ENCODE data around the gene PNKD.

The PNKD gene

DNA sequence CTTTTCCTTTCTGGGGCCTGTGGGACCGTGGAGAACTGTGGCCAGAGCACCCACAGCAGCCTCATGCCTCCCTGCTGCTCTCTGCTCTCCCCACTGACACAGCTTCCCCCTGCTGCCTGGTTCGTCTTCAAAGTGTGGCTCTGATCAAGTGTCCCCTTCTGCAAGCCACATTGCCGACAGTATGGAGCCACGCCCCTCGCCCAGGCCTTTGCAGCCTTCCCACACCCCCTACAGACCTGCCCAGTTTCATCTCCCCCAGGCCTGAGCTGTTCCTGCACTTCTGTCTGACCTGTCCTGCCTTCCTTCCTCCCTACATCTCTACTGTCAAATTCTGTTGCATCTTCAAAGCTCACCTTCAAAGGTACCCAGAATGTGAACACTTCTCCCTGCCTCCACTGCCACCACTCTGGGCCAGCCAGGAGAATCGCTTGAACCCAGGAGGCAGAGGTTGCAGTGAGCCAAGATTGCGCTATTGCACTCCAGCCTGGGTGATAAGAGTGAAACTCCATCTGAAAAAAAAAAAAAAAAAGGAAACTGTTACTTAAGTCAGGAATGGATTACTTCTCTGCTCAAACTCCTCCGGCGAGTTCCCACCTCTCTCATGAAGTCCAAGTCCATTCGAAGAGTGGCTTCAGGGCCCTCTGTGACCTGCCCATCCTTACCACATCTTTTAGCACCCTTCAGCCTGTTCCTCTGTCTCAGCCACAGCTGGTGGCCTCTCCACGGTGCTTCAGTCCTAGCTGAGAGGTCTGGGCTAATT, 57.3 kb downstream of the PNKD start:
- DNase-seq (ENCODE audit: low read depth): no peak
- TF ChIP-seq, protein P1, sequence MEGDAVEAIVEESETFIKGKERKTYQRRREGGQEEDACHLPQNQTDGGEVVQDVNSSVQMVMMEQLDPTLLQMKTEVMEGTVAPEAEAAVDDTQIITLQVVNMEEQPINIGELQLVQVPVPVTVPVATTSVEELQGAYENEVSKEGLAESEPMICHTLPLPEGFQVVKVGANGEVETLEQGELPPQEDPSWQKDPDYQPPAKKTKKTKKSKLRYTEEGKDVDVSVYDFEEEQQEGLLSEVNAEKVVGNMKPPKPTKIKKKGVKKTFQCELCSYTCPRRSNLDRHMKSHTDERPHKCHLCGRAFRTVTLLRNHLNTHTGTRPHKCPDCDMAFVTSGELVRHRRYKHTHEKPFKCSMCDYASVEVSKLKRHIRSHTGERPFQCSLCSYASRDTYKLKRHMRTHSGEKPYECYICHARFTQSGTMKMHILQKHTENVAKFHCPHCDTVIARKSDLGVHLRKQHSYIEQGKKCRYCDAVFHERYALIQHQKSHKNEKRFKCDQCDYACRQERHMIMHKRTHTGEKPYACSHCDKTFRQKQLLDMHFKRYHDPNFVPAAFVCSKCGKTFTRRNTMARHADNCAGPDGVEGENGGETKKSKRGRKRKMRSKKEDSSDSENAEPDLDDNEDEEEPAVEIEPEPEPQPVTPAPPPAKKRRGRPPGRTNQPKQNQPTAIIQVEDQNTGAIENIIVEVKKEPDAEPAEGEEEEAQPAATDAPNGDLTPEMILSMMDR (IDR thresholded peaks at IDR 0.05; ENCODE audit: control insufficient read depth, insufficient read depth, low read depth, low read length, missing control alignments): no peak
- H3K4me3 ChIP-seq (ENCODE audit: control insufficient read depth, low read depth, low read length): no peak overlapping the region

DNA sequence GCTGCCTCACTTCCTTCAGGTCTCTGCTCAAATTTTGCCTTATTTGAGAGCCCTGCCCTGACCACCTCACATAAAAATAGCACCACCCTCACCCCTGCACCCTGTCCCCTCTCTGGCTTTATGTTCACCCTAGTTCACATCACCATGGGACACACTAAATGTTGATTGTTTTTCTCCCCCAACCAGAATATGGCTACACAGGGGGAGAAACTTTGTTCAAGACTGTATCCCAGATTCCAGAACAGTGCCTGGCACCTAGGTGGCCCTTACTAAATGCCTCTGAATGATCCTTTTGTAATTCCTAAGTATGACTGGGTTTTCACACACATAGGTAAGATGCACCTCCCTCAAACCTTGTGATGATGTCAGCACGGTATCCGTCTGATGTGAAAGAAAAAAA, 58.0 kb downstream of the PNKD start:
- no peak for DNase-seq (ENCODE audit: low read depth)
- TF ChIP-seq, protein P1 (IDR thresholded peaks at IDR 0.05; ENCODE audit: control insufficient read depth, insufficient read depth, low read depth, low read length, missing control alignments): no peak
- no peak overlapping the region for H3K4me3 ChIP-seq (ENCODE audit: control insufficient read depth, low read depth, low read length)

DNA sequence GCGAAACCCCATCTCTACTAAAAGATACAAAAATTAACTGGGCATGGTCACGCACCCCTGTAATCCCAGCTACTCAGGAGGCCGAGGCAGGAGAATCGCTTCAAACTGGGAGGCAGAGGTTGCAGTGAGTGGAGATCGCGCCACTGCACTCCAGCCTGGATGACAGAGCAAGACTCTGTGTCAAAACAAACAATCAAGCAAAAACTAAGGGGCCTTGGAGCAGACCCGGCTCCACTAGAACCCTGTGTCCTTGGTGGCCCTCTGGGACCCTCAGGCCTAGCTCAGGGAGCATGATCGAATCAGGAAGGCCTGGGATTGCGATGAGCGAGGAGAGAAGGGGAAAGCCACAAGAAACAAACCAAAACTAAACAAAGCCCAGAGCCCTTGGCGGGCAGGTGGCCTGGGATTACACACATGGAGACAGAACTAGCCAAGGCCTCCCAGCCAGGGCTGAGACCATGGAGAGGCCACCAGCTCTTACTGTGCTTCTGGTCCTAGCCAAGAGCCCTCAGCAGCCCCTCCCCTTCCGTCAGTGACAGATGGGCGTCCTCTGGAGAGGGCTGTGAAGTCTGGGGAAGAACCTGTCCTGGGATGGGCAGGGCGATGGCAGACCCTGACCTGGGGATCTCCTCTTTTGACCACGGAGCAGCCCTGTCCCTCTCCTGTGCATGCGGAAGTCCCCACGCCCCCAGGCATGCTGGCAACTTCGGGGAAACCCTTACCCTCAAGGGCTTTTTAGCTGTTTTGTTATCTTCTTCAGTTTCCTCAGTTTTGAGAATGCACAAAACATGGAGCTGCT, 58.9 kb downstream of the PNKD start:
- TF ChIP-seq, protein P1 (IDR thresholded peaks at IDR 0.05; ENCODE audit: control insufficient read depth, insufficient read depth, low read depth, low read length, missing control alignments): no peak
- no peak overlapping the region for H3K4me3 ChIP-seq (ENCODE audit: control insufficient read depth, low read depth, low read length)
- DNase-seq (ENCODE audit: low read depth): no peak

DNA sequence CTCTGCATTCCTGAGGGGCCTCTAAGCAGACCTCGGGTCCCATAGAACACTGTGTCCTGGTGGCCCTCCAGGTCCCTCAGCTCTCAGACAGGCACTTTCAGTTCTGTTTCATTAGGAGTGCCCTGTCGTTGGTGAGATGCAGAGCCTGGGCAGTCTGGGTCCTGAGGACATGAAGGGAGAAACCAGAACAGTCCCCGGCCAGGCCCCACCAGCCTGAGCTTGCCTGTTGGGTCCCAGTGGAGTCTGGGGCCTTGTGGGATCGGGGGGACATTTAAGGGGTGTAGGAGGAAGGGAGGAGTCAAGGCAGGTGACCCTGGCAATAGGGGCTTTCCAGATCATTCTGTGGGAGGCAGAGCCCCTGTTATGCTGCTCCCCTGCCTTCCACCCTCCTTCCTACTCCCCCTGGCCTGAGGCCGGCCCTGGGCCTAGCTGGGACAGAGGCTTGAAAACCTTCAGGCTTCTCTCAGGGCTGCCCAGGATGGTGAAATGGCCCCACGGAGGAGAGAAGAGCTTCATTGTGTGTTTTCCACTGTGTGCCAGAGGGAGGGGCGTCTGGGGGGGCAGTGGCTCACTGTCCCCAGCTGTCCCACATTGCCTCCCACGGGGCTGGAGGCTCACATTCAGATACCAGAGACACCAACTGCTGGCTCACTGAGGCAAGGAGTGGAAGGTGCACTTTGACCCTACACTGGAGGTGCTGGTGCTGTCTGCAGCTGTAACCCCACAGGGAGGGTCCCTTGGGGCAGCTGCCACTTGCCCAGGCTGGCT, 59.7 kb downstream of the PNKD start:
- no peak overlapping the region for H3K4me3 ChIP-seq (ENCODE audit: control insufficient read depth, low read depth, low read length)
- TF ChIP-seq, protein P1 (IDR thresholded peaks at IDR 0.05; ENCODE audit: control insufficient read depth, insufficient read depth, low read depth, low read length, missing control alignments): no peak
- DNase-seq (ENCODE audit: low read depth): no peak

DNA sequence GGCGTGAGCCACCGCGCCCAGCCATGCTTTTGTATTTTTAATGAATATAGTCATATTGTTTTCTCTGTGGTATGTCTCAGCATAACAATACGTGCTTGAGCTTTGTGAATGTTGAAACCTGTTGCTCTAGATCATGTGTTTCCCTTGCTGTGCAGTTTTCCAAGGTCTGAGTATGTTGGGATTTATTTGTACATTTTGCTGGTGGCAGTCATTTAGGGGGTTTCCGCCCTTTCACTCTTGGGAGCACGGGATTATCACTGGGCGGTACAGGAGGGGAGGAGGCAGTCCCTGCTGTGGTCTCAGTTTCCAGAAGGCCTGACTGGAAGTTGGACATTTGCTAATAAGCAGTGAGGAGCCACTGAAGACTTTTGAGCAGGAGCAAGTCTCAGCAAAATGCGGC, 61.4 kb downstream of the PNKD start:
- TF ChIP-seq, protein P1 (IDR thresholded peaks at IDR 0.05; ENCODE audit: control insufficient read depth, insufficient read depth, low read depth, low read length, missing control alignments): no peak
- no peak overlapping the region for H3K4me3 ChIP-seq (ENCODE audit: control insufficient read depth, low read depth, low read length)
- DNase-seq (ENCODE audit: low read depth): no peak

DNA sequence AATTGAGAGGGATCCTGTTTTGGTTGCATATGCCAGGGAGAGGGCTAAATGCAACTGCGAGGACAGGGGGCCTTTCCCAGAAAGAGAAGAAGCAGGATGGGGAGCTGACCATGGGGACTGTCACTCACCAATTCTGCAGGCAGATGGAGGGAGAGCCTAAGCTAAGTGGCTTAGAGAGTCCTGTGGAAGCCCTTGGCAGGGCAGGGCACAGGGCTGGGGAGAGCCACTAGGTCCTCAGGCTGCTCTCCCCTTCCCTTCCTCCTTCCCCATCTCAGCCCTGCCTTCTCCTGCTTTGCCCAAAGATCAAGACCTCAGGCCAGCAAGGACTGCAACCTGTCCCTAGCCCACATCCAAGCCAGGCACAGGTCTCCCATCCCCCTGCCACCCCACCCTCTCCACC, 62.0 kb downstream of the PNKD start:
- DNase-seq (ENCODE audit: low read depth): no peak
- TF ChIP-seq, protein P1 (IDR thresholded peaks at IDR 0.05; ENCODE audit: control insufficient read depth, insufficient read depth, low read depth, low read length, missing control alignments): no peak
- H3K4me3 ChIP-seq (ENCODE audit: control insufficient read depth, low read depth, low read length): no peak overlapping the region
